ENCODE results near the gene PMPCA.

The PMPCA gene

GRCh38 chr9:136410500-136411287 lies at the start of gene PMPCA, which contains the start of gene ENTR1 (continued):
- TF ChIP-seq, protein P1, sequence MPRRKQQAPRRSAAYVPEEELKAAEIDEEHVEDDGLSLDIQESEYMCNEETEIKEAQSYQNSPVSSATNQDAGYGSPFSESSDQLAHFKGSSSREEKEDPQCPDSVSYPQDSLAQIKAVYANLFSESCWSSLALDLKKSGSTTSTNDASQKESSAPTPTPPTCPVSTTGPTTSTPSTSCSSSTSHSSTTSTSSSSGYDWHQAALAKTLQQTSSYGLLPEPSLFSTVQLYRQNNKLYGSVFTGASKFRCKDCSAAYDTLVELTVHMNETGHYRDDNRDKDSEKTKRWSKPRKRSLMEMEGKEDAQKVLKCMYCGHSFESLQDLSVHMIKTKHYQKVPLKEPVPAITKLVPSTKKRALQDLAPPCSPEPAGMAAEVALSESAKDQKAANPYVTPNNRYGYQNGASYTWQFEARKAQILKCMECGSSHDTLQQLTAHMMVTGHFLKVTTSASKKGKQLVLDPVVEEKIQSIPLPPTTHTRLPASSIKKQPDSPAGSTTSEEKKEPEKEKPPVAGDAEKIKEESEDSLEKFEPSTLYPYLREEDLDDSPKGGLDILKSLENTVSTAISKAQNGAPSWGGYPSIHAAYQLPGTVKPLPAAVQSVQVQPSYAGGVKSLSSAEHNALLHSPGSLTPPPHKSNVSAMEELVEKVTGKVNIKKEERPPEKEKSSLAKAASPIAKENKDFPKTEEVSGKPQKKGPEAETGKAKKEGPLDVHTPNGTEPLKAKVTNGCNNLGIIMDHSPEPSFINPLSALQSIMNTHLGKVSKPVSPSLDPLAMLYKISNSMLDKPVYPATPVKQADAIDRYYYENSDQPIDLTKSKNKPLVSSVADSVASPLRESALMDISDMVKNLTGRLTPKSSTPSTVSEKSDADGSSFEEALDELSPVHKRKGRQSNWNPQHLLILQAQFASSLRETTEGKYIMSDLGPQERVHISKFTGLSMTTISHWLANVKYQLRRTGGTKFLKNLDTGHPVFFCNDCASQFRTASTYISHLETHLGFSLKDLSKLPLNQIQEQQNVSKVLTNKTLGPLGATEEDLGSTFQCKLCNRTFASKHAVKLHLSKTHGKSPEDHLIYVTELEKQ (tag by site-specific recombination; IDR thresholded peaks at IDR 0.05; ENCODE audit: borderline replicate concordance), result 0 out of 2 replicates have a peak, but pooled peaks have one; percentile 14
- TF ChIP-seq ZNF335 (tag by site-specific recombination; conservative IDR thresholded peaks at IDR 0.05) (peak; percentile 73), ZNF292 (tag by site-specific recombination; IDR thresholded peaks at IDR 0.05; ENCODE audit: borderline replicate concordance, low read depth) (no peak), FEZF1 (tag by site-specific recombination; IDR thresholded peaks at IDR 0.05) (no peak), ZNF2 (tag by site-specific recombination; IDR thresholded peaks at IDR 0.05) (0 out of 2 replicates have a peak, but pooled peaks have one; percentile 31), ZFP41 (tag by site-specific recombination; IDR thresholded peaks at IDR 0.05; ENCODE audit: borderline replicate concordance) (no peak), ZNF274 (IDR thresholded peaks at IDR 0.05; ENCODE audit: low read length) (no peak), ZNF274 (tag by site-specific recombination; IDR thresholded peaks at IDR 0.05; ENCODE audit: borderline replicate concordance) (no peak), ZNF114 (tag by site-specific recombination; IDR thresholded peaks at IDR 0.05) (no peak), ZNF426 (tag by site-specific recombination; IDR thresholded peaks at IDR 0.05) (no peak), INSM2 (tag by site-specific recombination; IDR thresholded peaks at IDR 0.05) (peak; percentile 53; the same call in 1 of the 2 replicates), YY2 (tag by site-specific recombination; IDR thresholded peaks at IDR 0.05) (peak; percentile 94), ZSCAN23 (tag by site-specific recombination; IDR thresholded peaks at IDR 0.05) (no peak), ZNF548 (tag by site-specific recombination; IDR thresholded peaks at IDR 0.05) (peak; percentile 82; the same call in 1 of the 2 replicates), ZNF501 (tag by site-specific recombination; IDR thresholded peaks at IDR 0.05) (peak; percentile 43; the same call in 1 of the 2 replicates), ZNF514 (tag by site-specific recombination; IDR thresholded peaks at IDR 0.05) (no peak), ZNF549 (tag by site-specific recombination; IDR thresholded peaks at IDR 0.05) (no peak), ZNF202 (tag by site-specific recombination; IDR thresholded peaks at IDR 0.05; ENCODE audit: borderline replicate concordance) (no peak), ZNF266 (tag by site-specific recombination; IDR thresholded peaks at IDR 0.05; ENCODE audit: low read depth) (no peak), ZNF629 (tag by site-specific recombination; IDR thresholded peaks at IDR 0.05) (peak; percentile 80), ZBTB48 (tag by site-specific recombination; IDR thresholded peaks at IDR 0.05) (peak; percentile 65; the same call in 1 of the 2 replicates), ZNF404 (tag by site-specific recombination; IDR thresholded peaks at IDR 0.05) (no peak)
- TF ChIP-seq, protein P2, sequence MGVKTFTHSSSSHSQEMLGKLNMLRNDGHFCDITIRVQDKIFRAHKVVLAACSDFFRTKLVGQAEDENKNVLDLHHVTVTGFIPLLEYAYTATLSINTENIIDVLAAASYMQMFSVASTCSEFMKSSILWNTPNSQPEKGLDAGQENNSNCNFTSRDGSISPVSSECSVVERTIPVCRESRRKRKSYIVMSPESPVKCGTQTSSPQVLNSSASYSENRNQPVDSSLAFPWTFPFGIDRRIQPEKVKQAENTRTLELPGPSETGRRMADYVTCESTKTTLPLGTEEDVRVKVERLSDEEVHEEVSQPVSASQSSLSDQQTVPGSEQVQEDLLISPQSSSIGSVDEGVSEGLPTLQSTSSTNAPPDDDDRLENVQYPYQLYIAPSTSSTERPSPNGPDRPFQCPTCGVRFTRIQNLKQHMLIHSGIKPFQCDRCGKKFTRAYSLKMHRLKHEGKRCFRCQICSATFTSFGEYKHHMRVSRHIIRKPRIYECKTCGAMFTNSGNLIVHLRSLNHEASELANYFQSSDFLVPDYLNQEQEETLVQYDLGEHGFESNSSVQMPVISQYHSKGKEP (tag by site-specific recombination; IDR thresholded peaks at IDR 0.05), result no peak
- TF ChIP-seq, protein P3, sequence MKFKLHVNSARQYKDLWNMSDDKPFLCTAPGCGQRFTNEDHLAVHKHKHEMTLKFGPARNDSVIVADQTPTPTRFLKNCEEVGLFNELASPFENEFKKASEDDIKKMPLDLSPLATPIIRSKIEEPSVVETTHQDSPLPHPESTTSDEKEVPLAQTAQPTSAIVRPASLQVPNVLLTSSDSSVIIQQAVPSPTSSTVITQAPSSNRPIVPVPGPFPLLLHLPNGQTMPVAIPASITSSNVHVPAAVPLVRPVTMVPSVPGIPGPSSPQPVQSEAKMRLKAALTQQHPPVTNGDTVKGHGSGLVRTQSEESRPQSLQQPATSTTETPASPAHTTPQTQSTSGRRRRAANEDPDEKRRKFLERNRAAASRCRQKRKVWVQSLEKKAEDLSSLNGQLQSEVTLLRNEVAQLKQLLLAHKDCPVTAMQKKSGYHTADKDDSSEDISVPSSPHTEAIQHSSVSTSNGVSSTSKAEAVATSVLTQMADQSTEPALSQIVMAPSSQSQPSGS (tag by site-specific recombination; IDR thresholded peaks at IDR 0.05; ENCODE audit: low read depth), result no peak
- TF ChIP-seq, protein P4, sequence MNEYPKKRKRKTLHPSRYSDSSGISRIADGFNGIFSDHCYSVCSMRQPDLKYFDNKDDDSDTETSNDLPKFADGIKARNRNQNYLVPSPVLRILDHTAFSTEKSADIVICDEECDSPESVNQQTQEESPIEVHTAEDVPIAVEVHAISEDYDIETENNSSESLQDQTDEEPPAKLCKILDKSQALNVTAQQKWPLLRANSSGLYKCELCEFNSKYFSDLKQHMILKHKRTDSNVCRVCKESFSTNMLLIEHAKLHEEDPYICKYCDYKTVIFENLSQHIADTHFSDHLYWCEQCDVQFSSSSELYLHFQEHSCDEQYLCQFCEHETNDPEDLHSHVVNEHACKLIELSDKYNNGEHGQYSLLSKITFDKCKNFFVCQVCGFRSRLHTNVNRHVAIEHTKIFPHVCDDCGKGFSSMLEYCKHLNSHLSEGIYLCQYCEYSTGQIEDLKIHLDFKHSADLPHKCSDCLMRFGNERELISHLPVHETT (tag by site-specific recombination; IDR thresholded peaks at IDR 0.05), result peak; percentile 61
- TF ChIP-seq, protein P5, sequence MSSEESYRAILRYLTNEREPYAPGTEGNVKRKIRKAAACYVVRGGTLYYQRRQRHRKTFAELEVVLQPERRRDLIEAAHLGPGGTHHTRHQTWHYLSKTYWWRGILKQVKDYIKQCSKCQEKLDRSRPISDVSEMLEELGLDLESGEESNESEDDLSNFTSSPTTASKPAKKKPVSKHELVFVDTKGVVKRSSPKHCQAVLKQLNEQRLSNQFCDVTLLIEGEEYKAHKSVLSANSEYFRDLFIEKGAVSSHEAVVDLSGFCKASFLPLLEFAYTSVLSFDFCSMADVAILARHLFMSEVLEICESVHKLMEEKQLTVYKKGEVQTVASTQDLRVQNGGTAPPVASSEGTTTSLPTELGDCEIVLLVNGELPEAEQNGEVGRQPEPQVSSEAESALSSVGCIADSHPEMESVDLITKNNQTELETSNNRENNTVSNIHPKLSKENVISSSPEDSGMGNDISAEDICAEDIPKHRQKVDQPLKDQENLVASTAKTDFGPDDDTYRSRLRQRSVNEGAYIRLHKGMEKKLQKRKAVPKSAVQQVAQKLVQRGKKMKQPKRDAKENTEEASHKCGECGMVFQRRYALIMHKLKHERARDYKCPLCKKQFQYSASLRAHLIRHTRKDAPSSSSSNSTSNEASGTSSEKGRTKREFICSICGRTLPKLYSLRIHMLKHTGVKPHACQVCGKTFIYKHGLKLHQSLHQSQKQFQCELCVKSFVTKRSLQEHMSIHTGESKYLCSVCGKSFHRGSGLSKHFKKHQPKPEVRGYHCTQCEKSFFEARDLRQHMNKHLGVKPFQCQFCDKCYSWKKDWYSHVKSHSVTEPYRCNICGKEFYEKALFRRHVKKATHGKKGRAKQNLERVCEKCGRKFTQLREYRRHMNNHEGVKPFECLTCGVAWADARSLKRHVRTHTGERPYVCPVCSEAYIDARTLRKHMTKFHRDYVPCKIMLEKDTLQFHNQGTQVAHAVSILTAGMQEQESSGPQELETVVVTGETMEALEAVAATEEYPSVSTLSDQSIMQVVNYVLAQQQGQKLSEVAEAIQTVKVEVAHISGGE (tag by site-specific recombination; conservative IDR thresholded peaks at IDR 0.05; ENCODE audit: low read depth), result peak; percentile 88
